Activated naive CD4-positive, alpha-beta T cell treated with anti-CD3 and anti-CD28 coated beads, Interleukin-2, amount 10 ng/mL, durations not matched to agents 7 days and 5 days (primary cell): ENCODE results near the gene SDK1.

Experiments used
- CTCF ChIA-PET: fragments of 350-600 bp; sonication (Branson Sonifier 250); formaldehyde crosslinking; loops from one replicate; lab custom pipeline; 2021; ENCODE audit warnings: antibody characterized with exemption; lab: Charles Lee
- DNase-seq: peaks from one replicate; pipeline ENCODE4 v3.0.0-alpha.2; 2020
- H3K27ac Mint-ChIP-seq: one replicate; pipeline ENCODE4 v1.8.0; 2021; ENCODE audit warnings: mild to moderate bottlenecking, moderate library complexity, mixed read lengths
- H3K27me3 Mint-ChIP-seq: one replicate; pipeline ENCODE4 v1.8.0; 2021; ENCODE audit warnings: mild to moderate bottlenecking, mixed read lengths
- H3K36me3 Mint-ChIP-seq: one replicate; pipeline ENCODE4 v1.8.0; 2021; ENCODE audit warnings: mixed read lengths
- H3K4me1 Mint-ChIP-seq: one replicate; pipeline ENCODE4 v1.8.0; 2021; ENCODE audit warnings: mixed read lengths
- H3K4me3 Mint-ChIP-seq: one replicate; pipeline ENCODE4 v1.8.0; 2021; ENCODE audit warnings: mild to moderate bottlenecking, moderate library complexity, mixed read lengths
- H3K9me3 Mint-ChIP-seq: one replicate; pipeline ENCODE4 v1.8.0; 2021; ENCODE audit warnings: mixed read lengths

Gene SDK1

DNA sequence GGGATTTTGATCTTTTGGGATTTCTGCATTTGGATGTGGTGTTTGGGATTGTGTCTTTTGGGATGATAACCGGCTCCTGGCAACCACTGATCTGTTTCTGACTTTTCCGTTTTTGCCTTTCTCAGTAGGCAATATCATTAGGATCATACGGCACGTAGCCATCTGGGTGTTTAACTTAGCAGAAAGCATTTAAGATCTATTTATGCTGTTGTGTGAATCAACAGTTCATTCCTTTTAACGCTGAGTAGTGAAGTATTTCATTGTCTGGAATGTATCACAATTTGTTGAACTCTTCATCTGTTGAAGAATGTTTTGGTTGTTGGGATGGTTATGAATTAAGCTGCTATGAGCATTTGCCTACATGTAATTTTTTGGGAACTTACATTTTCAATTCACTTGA lies 459.6 kb downstream of the SDK1 start:
- Mint-ChIP-seq H3K9me3 (no peaks in the 10 kb centered on the region), H3K36me3 (no peaks in the 10 kb centered on the region), H3K4me1 (no peaks in the 10 kb centered on the region), H3K4me3 (no peak overlapping the region), H3K27ac (no peak overlapping the region), H3K27me3 (no peaks in the 10 kb centered on the region)
- DNase-seq, result no peak
- CTCF ChIA-PET, result no interaction called here

DNA sequence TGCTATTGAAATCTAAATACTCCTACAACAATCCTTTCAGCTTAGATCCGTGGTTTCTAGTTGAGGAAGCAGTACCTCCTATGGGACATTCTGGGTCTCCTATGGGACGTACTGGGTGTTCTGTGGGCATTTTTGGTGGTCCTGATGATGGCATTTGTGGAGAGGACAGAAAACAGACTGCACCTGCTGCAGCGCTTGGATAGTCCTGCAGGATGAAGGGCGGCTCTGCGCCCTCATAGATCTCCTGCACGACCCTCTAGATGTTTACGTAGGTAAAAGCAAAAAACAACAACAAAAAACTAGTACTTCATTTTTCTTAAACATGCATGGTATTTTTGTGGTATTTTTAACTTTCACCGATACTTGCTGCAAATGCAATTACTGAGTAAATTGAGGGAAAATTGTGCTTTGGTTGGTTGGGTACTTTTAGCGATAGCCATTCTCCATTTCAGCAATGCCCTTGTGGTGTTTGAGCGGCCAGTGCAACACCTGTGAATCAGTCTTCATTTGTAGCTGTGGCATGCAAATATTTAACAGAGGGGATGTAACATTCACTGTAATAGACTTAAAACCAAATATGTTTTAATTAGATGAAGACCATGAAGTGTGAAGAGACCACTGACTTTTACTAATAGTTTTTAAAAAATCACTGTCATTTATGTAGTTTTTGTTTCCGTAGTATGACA lies 461.2 kb downstream of the SDK1 start:
- H3K27me3 Mint-ChIP-seq, result no peaks in the 10 kb centered on the region
- no peak overlapping the region for H3K27ac Mint-ChIP-seq
- H3K36me3 Mint-ChIP-seq, result no peaks in the 10 kb centered on the region
- H3K4me1 Mint-ChIP-seq, result no peaks in the 10 kb centered on the region
- no peaks in the 10 kb centered on the region for H3K9me3 Mint-ChIP-seq
- CTCF ChIA-PET, result no interaction called here
- DNase-seq, result no peak
- H3K4me3 Mint-ChIP-seq, result no peak overlapping the region

DNA sequence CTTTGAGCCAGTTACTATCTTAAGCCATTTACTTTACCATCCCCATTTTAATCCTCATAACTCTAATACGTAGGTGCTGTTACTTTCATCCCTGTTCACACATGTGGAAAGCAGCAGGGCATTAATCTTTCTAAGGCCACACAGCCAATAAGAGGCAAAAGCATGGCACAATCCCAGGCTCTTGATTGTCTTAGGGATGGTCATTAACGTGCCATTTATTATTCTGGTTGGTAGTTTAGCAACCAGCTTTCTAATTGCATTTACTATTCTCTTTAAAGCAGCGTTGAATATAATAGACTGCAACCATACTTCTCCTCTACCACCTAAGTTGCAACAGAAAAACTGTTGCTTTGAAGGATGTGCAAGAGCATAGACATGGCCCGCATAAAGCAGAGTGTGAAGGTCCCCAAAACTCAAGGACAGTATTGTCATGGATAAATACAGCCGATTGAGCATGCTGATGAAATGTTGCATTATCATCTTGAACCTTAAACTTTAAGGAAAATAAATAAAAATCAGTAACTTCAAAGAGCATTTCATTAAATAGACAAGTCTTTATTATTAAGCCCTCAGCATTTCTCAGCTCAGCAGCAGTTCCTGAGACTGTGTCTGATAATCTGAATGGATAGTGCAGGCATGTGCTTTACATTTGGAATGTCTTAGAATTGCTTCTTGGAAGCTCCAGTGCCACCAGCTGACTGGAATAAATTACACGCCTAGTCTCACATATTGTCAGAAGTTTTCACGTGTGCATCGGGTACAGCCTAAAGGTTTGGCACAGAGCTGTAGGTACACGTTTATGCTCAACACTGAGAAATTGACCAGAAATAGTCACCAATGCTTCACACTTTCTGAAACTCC lies 467.1 kb downstream of the SDK1 start:
- Mint-ChIP-seq H3K27ac (no peak overlapping the region), H3K9me3 (no peaks in the 10 kb centered on the region), H3K36me3 (no peaks in the 10 kb centered on the region), H3K4me3 (no peak overlapping the region), H3K4me1 (no peaks in the 10 kb centered on the region), H3K27me3 (peaks cover 3% of the 10 kb centered on the region)
- CTCF ChIA-PET, result no interaction called here
- no peak for DNase-seq

DNA sequence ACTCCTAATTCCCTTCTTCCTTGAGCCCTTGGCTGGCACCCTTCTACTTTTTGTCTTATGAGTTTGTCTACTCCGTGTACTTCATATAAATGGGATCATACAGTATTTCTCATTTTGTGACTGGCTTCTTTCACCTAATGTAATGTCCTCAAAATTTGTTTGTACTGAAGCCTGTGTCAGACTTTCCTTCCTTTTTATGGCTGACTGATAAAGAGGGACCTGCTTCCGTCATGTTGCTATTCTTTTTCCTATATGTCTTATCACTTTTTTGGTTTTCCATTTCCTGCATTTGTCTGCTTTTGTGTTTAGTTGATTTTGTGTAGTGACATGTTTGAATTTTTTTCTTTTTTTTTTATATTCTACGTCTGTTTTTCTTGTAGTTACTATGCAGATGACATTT lies 470.9 kb downstream of the SDK1 start:
- Mint-ChIP-seq H3K9me3 (no peaks in the 10 kb centered on the region), H3K27ac (no peak overlapping the region), H3K4me1 (no peaks in the 10 kb centered on the region), H3K4me3 (no peak overlapping the region), H3K36me3 (no peaks in the 10 kb centered on the region), H3K27me3 (peaks cover 4% of the 10 kb centered on the region)
- no peak for DNase-seq
- CTCF ChIA-PET, result no interaction called here

DNA sequence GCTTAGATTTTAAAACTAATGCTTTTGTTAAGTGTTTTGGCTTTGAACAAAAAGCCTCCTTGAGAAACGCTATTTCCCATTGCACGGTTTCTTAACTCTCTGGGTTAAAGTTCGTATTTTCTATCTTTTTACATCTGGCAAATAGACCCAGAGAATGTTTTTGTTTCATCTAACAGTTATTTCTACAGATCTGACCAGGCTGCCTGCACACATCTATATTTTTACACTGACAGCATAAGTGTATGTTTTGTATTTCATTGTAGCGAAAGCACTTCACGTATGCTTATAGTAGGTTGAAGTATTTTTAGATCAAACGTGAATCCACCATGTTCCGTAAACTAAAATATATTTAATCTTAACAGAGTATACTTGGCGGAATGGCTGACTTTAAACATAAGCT lies 477.3 kb downstream of the SDK1 start:
- Mint-ChIP-seq H3K27ac (no peak overlapping the region), H3K4me1 (no peaks in the 10 kb centered on the region), H3K36me3 (no peaks in the 10 kb centered on the region), H3K4me3 (no peak overlapping the region), H3K27me3 (no peaks in the 10 kb centered on the region), H3K9me3 (peaks cover 16% of the 10 kb centered on the region)
- no peak for DNase-seq
- CTCF ChIA-PET, result no interaction called here

DNA sequence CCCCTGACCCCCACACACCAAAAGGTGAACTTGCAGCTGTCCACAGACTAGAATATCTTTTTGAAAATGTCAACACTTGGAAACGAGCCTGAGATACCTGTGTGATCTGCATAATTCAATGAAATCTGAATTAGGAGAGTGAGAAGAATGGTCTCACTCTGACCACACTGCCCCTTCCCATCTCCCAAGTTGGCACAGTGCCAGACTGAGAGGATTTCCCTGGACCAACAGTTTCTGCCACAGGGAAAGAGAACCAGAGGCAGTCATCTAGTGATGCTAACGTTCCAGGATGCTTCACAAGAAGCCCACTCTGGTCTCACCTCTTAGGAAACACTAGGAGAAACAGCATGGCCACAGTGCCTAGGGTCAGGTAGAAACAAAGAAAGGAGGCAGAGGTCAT lies 479.0 kb downstream of the SDK1 start:
- H3K27me3 Mint-ChIP-seq, result no peaks in the 10 kb centered on the region
- no peaks in the 10 kb centered on the region for H3K36me3 Mint-ChIP-seq
- H3K27ac Mint-ChIP-seq, result no peak overlapping the region
- no peak for DNase-seq
- H3K4me3 Mint-ChIP-seq, result no peak overlapping the region
- peaks cover 16% of the 10 kb centered on the region for H3K9me3 Mint-ChIP-seq
- CTCF ChIA-PET, result no interaction called here
- no peaks in the 10 kb centered on the region for H3K4me1 Mint-ChIP-seq

DNA sequence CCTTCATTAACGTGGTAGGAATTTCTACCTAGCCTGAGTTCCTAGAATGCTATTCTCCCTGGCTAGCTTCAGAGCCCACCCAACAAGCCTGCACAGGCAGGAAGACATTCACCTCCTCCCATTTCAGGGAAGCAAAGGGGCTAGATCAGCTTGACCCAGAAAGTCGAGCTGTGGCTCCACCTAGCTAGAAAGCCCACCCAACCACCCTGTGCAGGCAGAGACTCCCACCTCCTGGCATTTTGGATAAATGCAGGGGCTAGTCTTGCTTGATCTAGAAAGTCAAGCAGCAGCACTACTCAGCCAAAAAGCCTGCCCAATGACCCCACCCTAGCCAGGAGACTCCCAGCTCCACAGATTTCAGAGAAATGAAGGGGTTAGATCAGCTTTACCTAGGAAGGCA lies 479.5 kb downstream of the SDK1 start:
- Mint-ChIP-seq H3K27me3 (no peaks in the 10 kb centered on the region), H3K9me3 (peaks cover 16% of the 10 kb centered on the region), H3K36me3 (no peaks in the 10 kb centered on the region), H3K4me1 (no peaks in the 10 kb centered on the region), H3K4me3 (no peak overlapping the region), H3K27ac (no peak overlapping the region)
- CTCF ChIA-PET, result no interaction called here
- DNase-seq, result no peak

DNA sequence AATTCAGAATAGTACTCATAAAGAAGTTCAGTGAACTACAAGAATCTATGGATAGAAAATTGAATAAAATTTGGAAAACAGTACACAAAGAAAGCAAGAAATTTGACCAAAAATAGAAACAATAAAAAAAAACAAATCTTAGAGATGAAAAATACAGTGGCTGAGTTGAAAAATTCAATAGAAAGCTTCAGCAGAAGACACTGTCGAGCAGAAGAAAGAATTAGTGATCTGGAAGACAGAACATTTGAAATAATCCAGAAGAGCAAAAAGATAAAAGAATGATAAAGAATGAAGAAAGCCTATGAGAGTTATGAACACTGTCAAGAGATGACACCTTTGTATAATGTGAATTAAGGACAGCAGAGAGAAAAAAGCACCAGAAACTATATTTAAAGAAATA lies 480.6 kb downstream of the SDK1 start:
- no peaks in the 10 kb centered on the region for H3K36me3 Mint-ChIP-seq
- no peak for DNase-seq
- peaks cover 16% of the 10 kb centered on the region for H3K9me3 Mint-ChIP-seq
- no peaks in the 10 kb centered on the region for H3K27me3 Mint-ChIP-seq
- H3K4me1 Mint-ChIP-seq, result no peaks in the 10 kb centered on the region
- no peak overlapping the region for H3K4me3 Mint-ChIP-seq
- H3K27ac Mint-ChIP-seq, result no peak overlapping the region
- CTCF ChIA-PET, result no interaction called here

DNA sequence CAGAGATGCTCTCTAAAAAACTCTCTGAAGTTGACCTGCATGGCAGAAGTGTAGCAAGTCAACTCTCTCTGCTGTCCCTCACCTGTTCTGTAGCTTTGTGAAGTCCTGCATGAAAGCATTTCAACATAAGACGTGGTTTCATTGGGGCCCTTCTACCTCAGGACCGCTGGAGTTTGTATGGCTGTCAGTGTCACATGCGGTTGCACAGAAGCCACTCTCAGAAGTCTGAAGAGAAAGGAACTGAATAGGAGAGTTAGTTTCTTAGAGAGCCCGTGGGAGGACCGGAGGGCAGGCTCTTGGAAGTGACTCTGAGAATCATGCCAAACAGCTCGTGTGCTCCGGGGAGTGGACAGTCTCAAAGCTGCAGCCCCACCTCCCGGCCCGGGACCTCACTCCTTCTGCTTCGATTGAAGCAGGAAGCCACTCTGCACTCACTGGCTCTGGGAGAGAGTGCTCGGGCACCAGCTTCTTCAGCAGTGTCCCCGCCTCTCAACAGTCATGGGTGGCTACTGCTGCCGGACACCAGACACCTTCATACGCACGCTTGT lies 486.7 kb downstream of the SDK1 start:
- H3K27me3 Mint-ChIP-seq, result peaks cover 7% of the 10 kb centered on the region
- CTCF ChIA-PET, result interaction anchor here (0.6 kb wide), 1 partner anchor 683 kb away, joined by 3 read pairs; no protein-coding TSS in a partner anchor
- no peak for DNase-seq
- H3K27ac Mint-ChIP-seq, result no peak overlapping the region
- H3K4me3 Mint-ChIP-seq, result no peak overlapping the region
- H3K4me1 Mint-ChIP-seq, result no peaks in the 10 kb centered on the region
- no peaks in the 10 kb centered on the region for H3K36me3 Mint-ChIP-seq
- no peaks in the 10 kb centered on the region for H3K9me3 Mint-ChIP-seq

DNA sequence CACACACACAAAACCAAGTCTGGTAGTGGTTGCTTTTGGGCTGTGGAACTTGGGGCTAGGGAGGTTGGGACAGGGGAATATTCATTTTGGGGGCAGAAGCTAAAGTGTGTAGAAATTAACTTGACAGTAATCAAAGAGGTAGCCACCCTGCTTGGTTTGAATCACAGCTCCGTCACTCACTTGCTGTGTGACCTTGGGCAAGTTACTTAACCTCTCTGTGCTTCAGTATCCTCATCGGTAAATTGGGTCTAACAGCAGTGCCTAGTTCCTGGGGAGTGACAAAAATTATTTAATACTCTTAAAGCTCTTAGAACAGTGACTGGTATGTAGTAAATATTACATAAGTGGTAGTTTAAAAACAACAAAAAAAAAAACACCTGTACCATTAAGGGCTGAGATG lies 489.8 kb downstream of the SDK1 start:
- no peak overlapping the region for H3K4me3 Mint-ChIP-seq
- no peak overlapping the region for H3K27ac Mint-ChIP-seq
- no peaks in the 10 kb centered on the region for H3K4me1 Mint-ChIP-seq
- no peak for DNase-seq
- H3K27me3 Mint-ChIP-seq, result peaks cover 7% of the 10 kb centered on the region
- CTCF ChIA-PET, result no interaction called here
- H3K36me3 Mint-ChIP-seq, result no peaks in the 10 kb centered on the region
- H3K9me3 Mint-ChIP-seq, result no peaks in the 10 kb centered on the region

DNA sequence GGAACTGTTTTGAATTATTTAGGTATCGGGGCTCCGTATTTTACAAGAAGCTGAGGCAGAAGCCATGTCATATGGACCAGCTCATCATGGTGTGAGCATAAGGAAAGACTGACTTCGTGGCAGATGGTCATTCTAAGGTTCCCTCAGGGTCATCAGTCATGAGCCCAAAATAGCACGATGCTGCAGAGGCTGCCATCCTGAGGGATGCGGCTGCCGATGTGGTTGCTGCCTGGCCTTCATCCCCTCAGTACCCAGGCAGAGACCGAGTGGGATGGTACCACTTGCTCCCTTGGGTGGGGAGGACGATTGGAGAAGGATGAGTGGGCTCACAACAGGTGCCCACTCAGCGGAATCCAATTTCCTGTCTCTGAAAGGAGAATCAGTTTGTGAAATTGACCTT lies 490.3 kb downstream of the SDK1 start:
- Mint-ChIP-seq H3K9me3 (no peaks in the 10 kb centered on the region), H3K4me1 (no peaks in the 10 kb centered on the region), H3K36me3 (no peaks in the 10 kb centered on the region), H3K4me3 (no peak overlapping the region), H3K27ac (no peak overlapping the region), H3K27me3 (peaks cover 7% of the 10 kb centered on the region)
- CTCF ChIA-PET, result no interaction called here
- DNase-seq, result no peak

DNA sequence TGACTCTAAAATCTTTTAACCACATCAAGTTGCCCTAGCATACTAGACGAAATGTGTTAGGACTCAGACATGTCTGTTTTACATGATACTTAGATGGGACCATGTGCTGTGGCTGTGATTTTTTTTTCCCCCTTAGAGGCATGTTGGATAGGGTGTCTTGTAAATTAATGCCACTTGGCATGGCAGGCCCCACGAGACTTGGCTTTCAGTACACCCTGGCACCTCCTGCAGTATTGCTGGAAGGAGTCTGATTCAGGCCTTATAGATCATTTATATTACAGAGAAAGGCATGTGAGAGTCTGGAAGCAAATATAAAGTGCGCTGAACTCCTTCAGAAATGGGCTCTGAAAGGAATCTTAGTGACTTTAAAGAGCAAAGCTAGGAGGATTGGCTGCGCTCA lies 494.1 kb downstream of the SDK1 start:
- Mint-ChIP-seq H3K4me3 (no peak overlapping the region), H3K36me3 (no peaks in the 10 kb centered on the region), H3K9me3 (no peaks in the 10 kb centered on the region), H3K27me3 (no peaks in the 10 kb centered on the region), H3K27ac (no peak overlapping the region), H3K4me1 (no peaks in the 10 kb centered on the region)
- no peak for DNase-seq
- CTCF ChIA-PET, result no interaction called here

DNA sequence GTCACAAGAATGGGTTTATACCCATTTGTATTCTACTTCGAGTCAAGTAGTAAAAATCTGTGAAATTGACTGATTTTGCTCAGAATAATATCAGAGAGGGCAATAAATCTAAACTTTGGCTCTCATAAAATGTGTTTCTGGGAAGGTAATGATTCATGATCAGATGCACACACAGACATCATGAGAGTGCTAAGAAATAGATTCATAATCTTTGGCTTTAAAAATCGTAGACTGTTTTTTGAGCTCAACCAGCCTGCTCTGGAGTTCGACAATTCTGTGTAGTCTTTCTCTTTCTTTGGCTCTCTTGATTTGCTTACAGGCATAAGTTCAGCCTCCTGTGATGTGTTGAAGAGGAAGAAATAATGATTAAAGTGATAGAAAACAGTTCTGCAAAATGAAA lies 494.7 kb downstream of the SDK1 start:
- DNase-seq, result no peak
- H3K4me3 Mint-ChIP-seq, result no peak overlapping the region
- CTCF ChIA-PET, result no interaction called here
- no peaks in the 10 kb centered on the region for H3K4me1 Mint-ChIP-seq
- H3K27ac Mint-ChIP-seq, result no peak overlapping the region
- H3K27me3 Mint-ChIP-seq, result no peaks in the 10 kb centered on the region
- no peaks in the 10 kb centered on the region for H3K9me3 Mint-ChIP-seq
- no peaks in the 10 kb centered on the region for H3K36me3 Mint-ChIP-seq

DNA sequence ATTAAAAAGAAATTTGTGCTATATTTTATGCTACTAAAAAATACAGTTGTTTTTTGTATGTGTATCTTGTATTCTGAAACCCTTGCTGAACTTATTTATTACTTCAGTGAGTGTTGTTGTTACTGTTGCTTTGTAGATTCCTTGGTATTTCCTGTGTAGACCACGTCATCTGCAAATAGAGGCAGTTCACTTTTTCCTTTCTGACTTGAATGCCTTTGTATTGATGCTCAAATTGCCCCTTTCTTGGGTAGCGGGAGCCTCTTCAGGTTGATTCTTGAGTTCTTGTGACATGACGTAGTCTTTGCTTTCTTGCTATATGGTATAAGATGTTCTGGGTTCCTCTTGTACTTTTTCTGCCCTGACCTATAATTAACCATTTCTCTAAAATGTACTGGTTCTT lies 504.1 kb downstream of the SDK1 start:
- no peak overlapping the region for H3K4me3 Mint-ChIP-seq
- H3K9me3 Mint-ChIP-seq, result no peaks in the 10 kb centered on the region
- CTCF ChIA-PET, result no interaction called here
- DNase-seq, result no peak
- no peaks in the 10 kb centered on the region for H3K36me3 Mint-ChIP-seq
- H3K4me1 Mint-ChIP-seq, result no peaks in the 10 kb centered on the region
- no peak overlapping the region for H3K27ac Mint-ChIP-seq
- no peaks in the 10 kb centered on the region for H3K27me3 Mint-ChIP-seq

DNA sequence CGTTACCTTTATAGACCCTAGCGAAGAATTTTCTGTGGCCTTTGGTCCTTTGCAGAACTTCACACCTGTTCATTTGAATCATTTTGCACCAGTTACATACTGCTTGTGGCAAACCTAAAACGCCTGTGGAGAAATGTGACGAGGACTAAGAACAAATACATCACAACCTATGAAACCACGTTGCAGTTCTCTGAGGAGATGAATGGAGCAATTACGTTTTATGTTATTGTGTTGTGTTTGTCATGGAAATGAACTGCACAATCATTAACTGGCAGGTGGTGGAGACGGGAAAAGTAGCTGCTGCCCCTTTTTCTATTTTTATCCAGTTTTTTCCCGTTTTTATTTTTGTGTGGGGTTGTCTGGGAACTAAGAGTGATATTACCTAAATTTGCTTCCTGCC lies 505.5 kb downstream of the SDK1 start:
- Mint-ChIP-seq H3K27me3 (no peaks in the 10 kb centered on the region), H3K9me3 (no peaks in the 10 kb centered on the region), H3K27ac (no peak overlapping the region)

More for the DNA sequence above, 505.5 kb downstream of the SDK1 start:
- DNase-seq, result no peak
- Mint-ChIP-seq H3K4me3 (no peak overlapping the region), H3K4me1 (no peaks in the 10 kb centered on the region), H3K36me3 (no peaks in the 10 kb centered on the region)
- CTCF ChIA-PET, result no interaction called here
